GM23338 (cell line): ENCODE results near the gene MYO5A.

Experiments used
- CREB1 ChIP-seq: fragments of 250-450 bp; sonication (Bioruptor Pico); IDR thresholded peaks from 2 replicates; pipeline ENCODE4 v1.5.0; 2020; ENCODE audit warnings: low read depth, mild to moderate bottlenecking, moderate library complexity
- CTCF ChIP-seq, 2 experiments: fragments of 200-600 bp in 1 of 2; sonication (generic) in 1 of 2; conservative IDR thresholded peaks; 2 replicates each; pipeline versions ENCODE4 v1.5.1 to v1.6.1; 2016 to 2017; ENCODE audit warnings: antibody characterized with exemption in 2 of 2, low read depth in 2 of 2, mild to moderate bottlenecking in 2 of 2, moderate library complexity in 1 of 2
- ETS1 ChIP-seq: IDR thresholded peaks from 2 replicates; pipeline ENCODE4 v1.6.1; 2016; ENCODE audit warnings: antibody characterized with exemption
- EZH2 ChIP-seq: fragments of 200-600 bp; sonication (generic); IDR thresholded peaks from one replicate; pipeline ENCODE4 v1.8.0; 2017; ENCODE audit warnings: antibody characterized with exemption, mild to moderate bottlenecking, low read depth; ENCODE audit not compliant: unreplicated experiment
- EZH2phosphoT487 ChIP-seq: fragments of 200-600 bp; sonication (generic); IDR thresholded peaks from one replicate; pipeline ENCODE4 v1.8.1; 2018; ENCODE audit warnings: antibody characterized with exemption; ENCODE audit not compliant: unreplicated experiment
- JUNB ChIP-seq: IDR thresholded peaks from one replicate; pipeline ENCODE4 v1.6.1; 2016; ENCODE audit warnings: antibody characterized with exemption; ENCODE audit not compliant: unreplicated experiment
- NANOG ChIP-seq: IDR thresholded peaks from 2 replicates; pipeline ENCODE4 v1.6.1; 2016; ENCODE audit warnings: antibody characterized with exemption, borderline replicate concordance
- POLR2AphosphoS5 ChIP-seq: IDR thresholded peaks from 2 replicates; pipeline ENCODE4 v1.6.1; 2016; ENCODE audit warnings: antibody characterized with exemption, low read depth
- REST ChIP-seq: IDR thresholded peaks from one replicate; pipeline ENCODE4 v1.6.1; 2018; ENCODE audit warnings: antibody characterized with exemption; ENCODE audit not compliant: unreplicated experiment
- STAT1 ChIP-seq: IDR thresholded peaks from one replicate; pipeline ENCODE4 v1.6.1; 2016; ENCODE audit warnings: antibody characterized with exemption; ENCODE audit not compliant: unreplicated experiment
- ZNF462 ChIP-seq: fragments of 250-450 bp; sonication (Bioruptor Pico); IDR thresholded peaks from 2 replicates; pipeline ENCODE4 v1.5.0; 2020; ENCODE audit warnings: mild to moderate bottlenecking, moderate library complexity

- TF ChIP-seq EZH2phosphoT487, result no peak
- no peak for TF ChIP-seq POLR2AphosphoS5
- TF ChIP-seq CTCF (conservative IDR thresholded peaks at IDR 0.05; ENCODE audit: low read depth in 2 of 2), result no peak
- TF ChIP-seq EZH2, result no peak
- TF ChIP-seq CREB1 (CRISPR knock-in tag), result no peak
- TF ChIP-seq NANOG, result no peak
- TF ChIP-seq REST, result no peak
- no peak for TF ChIP-seq ETS1
- TF ChIP-seq JUNB, result no peak
- TF ChIP-seq STAT1, result no peak
- no peak for TF ChIP-seq ZNF462 (CRISPR knock-in tag)
Observed at GRCh38 chr15:52307847-52308246, 220.8 kb downstream of the MYO5A start.
